ENCODE measurements around the gene CCDC97. TPM values are rescaled to one million over a fixed set of nuclear protein-coding genes. Genes with fewer than 3 reads are reported as not detected.
"Not testable (repeated sequence)": the region's sequence is repeated elsewhere in the genome, so short reads cannot be mapped to it uniquely, and the experiment has no call there.

The CCDC97 gene
- total RNA-seq, 1 donor = 10.1 TPM

- Histone ChIP-seq H3K4me1 (ENCODE audit: insufficient read depth, low read length) (no peaks in the 10 kb centered on the region), H3K27me3 (ENCODE audit: insufficient read depth, low read length) (no peaks in the 10 kb centered on the region), H3K4me3 (ENCODE audit: low read length) (no peak overlapping the region), H3K9me3 (ENCODE audit: low read depth, low read length) (no peaks in the 10 kb centered on the region)
Measured at GRCh38 chr19:41288673-41289530, 21.1 kb upstream of the CCDC97 start.

- H3K27me3 ChIP-seq (ENCODE audit: insufficient read depth, low read length); H3K4me3 ChIP-seq (ENCODE audit: low read length): not testable (repeated sequence)
Measured at GRCh38 chr19:41289814-41290213, 20.2 kb upstream of the CCDC97 start.

GRCh38 chr19:41294393-41294792 lies 15.6 kb upstream of the CCDC97 start:
- Histone ChIP-seq H3K4me1 (ENCODE audit: insufficient read depth, low read length) (peaks cover 35% of the 10 kb centered on the region), H3K27me3 (ENCODE audit: insufficient read depth, low read length) (no peaks in the 10 kb centered on the region), H3K9me3 (ENCODE audit: low read depth, low read length) (no peaks in the 10 kb centered on the region), H3K4me3 (ENCODE audit: low read length) (no peak overlapping the region)

More at GRCh38 chr19:41289814-41290213, 20.2 kb upstream of the CCDC97 start:
- H3K9me3 ChIP-seq (ENCODE audit: low read depth, low read length); H3K4me1 ChIP-seq (ENCODE audit: insufficient read depth, low read length): not testable (repeated sequence)

GRCh38 chr19:41295499-41295898 lies 14.5 kb upstream of the CCDC97 start:
- Histone ChIP-seq H3K27me3 (ENCODE audit: insufficient read depth, low read length) (no peaks in the 10 kb centered on the region), H3K4me1 (ENCODE audit: insufficient read depth, low read length) (peaks cover 46% of the 10 kb centered on the region), H3K4me3 (ENCODE audit: low read length) (no peak overlapping the region), H3K9me3 (ENCODE audit: low read depth, low read length) (no peaks in the 10 kb centered on the region)

- Histone ChIP-seq H3K4me1 (ENCODE audit: insufficient read depth, low read length) (peaks cover 55% of the 10 kb centered on the region), H3K9me3 (ENCODE audit: low read depth, low read length) (no peaks in the 10 kb centered on the region), H3K4me3 (ENCODE audit: low read length) (no peak overlapping the region), H3K27me3 (ENCODE audit: insufficient read depth, low read length) (no peaks in the 10 kb centered on the region)
Measured at GRCh38 chr19:41296433-41296871, 13.5 kb upstream of the CCDC97 start.

- H3K4me1 ChIP-seq (ENCODE audit: insufficient read depth, low read length) = peaks cover 69% of the 10 kb centered on the region
- H3K4me3 ChIP-seq (ENCODE audit: low read length) = no peak overlapping the region
- H3K9me3 ChIP-seq (ENCODE audit: low read depth, low read length) = no peaks in the 10 kb centered on the region
- H3K27me3 ChIP-seq (ENCODE audit: insufficient read depth, low read length) = no peaks in the 10 kb centered on the region
Measured at GRCh38 chr19:41297628-41298347, 12.2 kb upstream of the CCDC97 start.

GRCh38 chr19:41298348-41298964 lies 11.5 kb upstream of the CCDC97 start:
- Histone ChIP-seq H3K4me3 (ENCODE audit: low read length) (no peak overlapping the region), H3K27me3 (ENCODE audit: insufficient read depth, low read length) (no peaks in the 10 kb centered on the region), H3K9me3 (ENCODE audit: low read depth, low read length) (no peaks in the 10 kb centered on the region), H3K4me1 (ENCODE audit: insufficient read depth, low read length) (peaks cover 75% of the 10 kb centered on the region)

- Histone ChIP-seq H3K9me3 (ENCODE audit: low read depth, low read length) (no peaks in the 10 kb centered on the region), H3K4me1 (ENCODE audit: insufficient read depth, low read length) (peaks cover 83% of the 10 kb centered on the region), H3K27me3 (ENCODE audit: insufficient read depth, low read length) (no peaks in the 10 kb centered on the region), H3K4me3 (ENCODE audit: low read length) (no peak overlapping the region)
Measured at GRCh38 chr19:41299046-41299754, 10.8 kb upstream of the CCDC97 start.

- H3K27me3 ChIP-seq (ENCODE audit: insufficient read depth, low read length) = no peaks in the 10 kb centered on the region
- H3K4me1 ChIP-seq (ENCODE audit: insufficient read depth, low read length) = peaks cover 88% of the 10 kb centered on the region
- no peak overlapping the region for H3K4me3 ChIP-seq (ENCODE audit: low read length)
- H3K9me3 ChIP-seq (ENCODE audit: low read depth, low read length) = no peaks in the 10 kb centered on the region
Measured at GRCh38 chr19:41299755-41300089, 10.2 kb upstream of the CCDC97 start.

GRCh38 chr19:41300555-41300954 lies 9.4 kb upstream of the CCDC97 start:
- Histone ChIP-seq H3K9me3 (ENCODE audit: low read depth, low read length) (no peaks in the 10 kb centered on the region), H3K4me3 (ENCODE audit: low read length) (no peak overlapping the region), H3K27me3 (ENCODE audit: insufficient read depth, low read length) (no peaks in the 10 kb centered on the region), H3K4me1 (ENCODE audit: insufficient read depth, low read length) (peaks cover 96% of the 10 kb centered on the region)

GRCh38 chr19:41302624-41303351 lies 7.2 kb upstream of the CCDC97 start:
- H3K27me3 ChIP-seq (ENCODE audit: insufficient read depth, low read length) = no peaks in the 10 kb centered on the region
- H3K4me1 ChIP-seq (ENCODE audit: insufficient read depth, low read length) = peaks cover 100% of the 10 kb centered on the region
- no peak overlapping the region for H3K4me3 ChIP-seq (ENCODE audit: low read length)

GRCh38 chr19:41303954-41304353 lies 6.0 kb upstream of the CCDC97 start:
- no peaks in the 10 kb centered on the region for H3K9me3 ChIP-seq (ENCODE audit: low read depth, low read length)
- no peaks in the 10 kb centered on the region for H3K27me3 ChIP-seq (ENCODE audit: insufficient read depth, low read length)
- H3K4me1 ChIP-seq (ENCODE audit: insufficient read depth, low read length) = peaks cover 100% of the 10 kb centered on the region
- no peak overlapping the region for H3K4me3 ChIP-seq (ENCODE audit: low read length)

More at GRCh38 chr19:41302624-41303351, 7.2 kb upstream of the CCDC97 start:
- H3K9me3 ChIP-seq (ENCODE audit: low read depth, low read length) = no peaks in the 10 kb centered on the region

GRCh38 chr19:41304706-41305483 lies 5.1 kb upstream of the CCDC97 start:
- Histone ChIP-seq H3K9me3 (ENCODE audit: low read depth, low read length) (no peaks in the 10 kb centered on the region), H3K4me3 (ENCODE audit: low read length) (no peak overlapping the region), H3K27me3 (ENCODE audit: insufficient read depth, low read length) (no peaks in the 10 kb centered on the region), H3K4me1 (ENCODE audit: insufficient read depth, low read length) (peaks cover 99% of the 10 kb centered on the region)
